ENCODE results near the gene AHRR.
A peak's percentile ranks its signal among the peaks of the same experiment; 100 is the strongest.
"Not testable (repeated sequence)": the region's sequence is repeated elsewhere in the genome, so short reads cannot be mapped to it uniquely, and the experiment has no call there.

The AHRR gene

GRCh38 chr5:368183-369084, 46.9 kb downstream of the AHRR start:
- DNase-seq: no peak

GRCh38 chr5:369151-369868, 47.8 kb downstream of the AHRR start:
- DNase-seq: no peak

GRCh38 chr5:369869-370236, 48.3 kb downstream of the AHRR start:
- not testable (repeated sequence) for DNase-seq

GRCh38 chr5:370311-370958, 48.9 kb downstream of the AHRR start:
- no peak for DNase-seq

GRCh38 chr5:370959-371810, 49.7 kb downstream of the AHRR start:
- peak in 2 of 3 experiments; percentile 39 to 61 for DNase-seq

GRCh38 chr5:371811-372555, 50.5 kb downstream of the AHRR start:
- DNase-seq: no peak

GRCh38 chr5:372556-372995, 51.1 kb downstream of the AHRR start:
- no peak for DNase-seq

GRCh38 chr5:372996-373709, 51.6 kb downstream of the AHRR start:
- peak; percentile 59 to 93 (median 87) for DNase-seq

GRCh38 chr5:373710-374602, 52.4 kb downstream of the AHRR start:
- DNase-seq: peak; percentile 85 to 93 (median 88)

GRCh38 chr5:374631-375335, 53.3 kb downstream of the AHRR start:
- peak in 1 of 3 experiments; percentile 21 for DNase-seq

GRCh38 chr5:375336-375920, 53.9 kb downstream of the AHRR start:
- DNase-seq: no peak

- no peak for DNase-seq
Measured at GRCh38 chr5:375921-376798, 54.6 kb downstream of the AHRR start.

GRCh38 chr5:376799-377325, 55.3 kb downstream of the AHRR start:
- DNase-seq: no peak

GRCh38 chr5:377326-377981, 55.9 kb downstream of the AHRR start:
- DNase-seq: no peak

- DNase-seq: no peak
Measured at GRCh38 chr5:378301-378891, 56.9 kb downstream of the AHRR start.

- DNase-seq: no peak
Measured at GRCh38 chr5:378976-379742, 57.6 kb downstream of the AHRR start.
